Measurements from ENCODE around the gene TMEM42. TPM values are rescaled to one million over a fixed set of nuclear protein-coding genes. Genes with fewer than 3 reads are reported as not detected.

The TMEM42 gene
- total and polyA plus RNA-seq, 10 of the 15 experiments (the other 5 are each of a cell fraction or from before 2014, with no cell fraction given): 5.0 to 20.5 (median 12.2) TPM

DNA sequence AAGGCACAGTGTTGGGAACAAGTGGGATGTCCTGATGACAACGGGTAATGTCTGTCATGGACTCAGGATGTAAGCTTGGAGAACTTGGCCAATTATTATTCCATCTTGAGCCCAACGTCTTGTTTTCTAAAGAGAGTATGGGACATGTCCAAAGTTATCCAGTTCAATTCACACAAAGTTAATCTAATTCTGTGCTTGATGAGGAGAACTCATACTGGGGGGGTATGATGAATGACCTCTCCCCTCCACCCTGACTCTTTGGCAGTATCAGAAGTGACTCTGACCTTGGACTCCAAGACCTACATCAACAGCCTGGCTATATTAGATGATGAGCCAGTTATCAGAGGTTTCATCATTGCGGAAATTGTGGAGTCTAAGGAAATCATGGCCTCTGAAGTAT lies 49.0 kb downstream of the TMEM42 start:
- RAD21 ChIA-PET (ENCODE audit: unreplicated experiment): interaction anchor here (0.6 kb wide), 1 partner anchor 132 kb away, joined by 3 read pairs; no protein-coding TSS in a partner anchor
- in situ Hi-C loops (cut with MboI) (no loop called here), intact Hi-C loops (cut with micrococcal nuclease; ENCODE audit: unreplicated experiment) (no loop called here)
- CTCF ChIA-PET: interaction anchor here (0.6 kb wide), 1 partner anchor 205 kb away, joined by 4 read pairs; no protein-coding TSS in a partner anchor
- Histone ChIP-seq H4K20me1 (ENCODE audit: control insufficient read depth, insufficient read depth) (no peaks in the 10 kb centered on the region), H3K27ac (ENCODE audit: control insufficient read depth, insufficient read depth) (no peak overlapping the region), H3K9ac (ENCODE audit: control insufficient read depth, insufficient read depth, low read length) (no peak overlapping the region), H3K4me3 (no peak overlapping the region), H2AFZ (ENCODE audit: control insufficient read depth, low read depth, low read length) (no peak overlapping the region), H3K4me2 (ENCODE audit: control insufficient read depth, insufficient read depth) (no peak overlapping the region), H3K9me3 (replicated peaks; ENCODE audit: control insufficient read depth, insufficient read depth, low read length) (no peaks in the 10 kb centered on the region; the same call in 2 of the 3 replicates), H3K36me3 (ENCODE audit: control insufficient read depth in 2 of 2, insufficient read depth in 2 of 2, low read length in 1 of 2) (no peaks in the 10 kb centered on the region), H3K27me3 (replicated peaks in 1 of 2; ENCODE audit: control insufficient read depth in 2 of 2, insufficient read depth in 2 of 2, low read length in 1 of 2) (no peaks in the 10 kb centered on the region; a peak in 1 of 4 replicates), H3K79me2 (ENCODE audit: control insufficient read depth, insufficient read depth, low read length) (no peaks in the 10 kb centered on the region), H3K4me1 (ENCODE audit: control insufficient read depth, insufficient read depth, low read length) (no peaks in the 10 kb centered on the region)
- SMC1A ChIA-PET (ENCODE audit: uncharacterized antibody, unreplicated experiment): no interaction called here
- no TSS peak for BruUV-seq (replicated peaks)
- TF ChIP-seq POLR2A (IDR thresholded peaks at IDR 0.05; ENCODE audit: low read depth, low read length) (no peak), FOXK2 (IDR thresholded peaks at IDR 0.05) (no peak)
- TF ChIP-seq, protein P1, sequence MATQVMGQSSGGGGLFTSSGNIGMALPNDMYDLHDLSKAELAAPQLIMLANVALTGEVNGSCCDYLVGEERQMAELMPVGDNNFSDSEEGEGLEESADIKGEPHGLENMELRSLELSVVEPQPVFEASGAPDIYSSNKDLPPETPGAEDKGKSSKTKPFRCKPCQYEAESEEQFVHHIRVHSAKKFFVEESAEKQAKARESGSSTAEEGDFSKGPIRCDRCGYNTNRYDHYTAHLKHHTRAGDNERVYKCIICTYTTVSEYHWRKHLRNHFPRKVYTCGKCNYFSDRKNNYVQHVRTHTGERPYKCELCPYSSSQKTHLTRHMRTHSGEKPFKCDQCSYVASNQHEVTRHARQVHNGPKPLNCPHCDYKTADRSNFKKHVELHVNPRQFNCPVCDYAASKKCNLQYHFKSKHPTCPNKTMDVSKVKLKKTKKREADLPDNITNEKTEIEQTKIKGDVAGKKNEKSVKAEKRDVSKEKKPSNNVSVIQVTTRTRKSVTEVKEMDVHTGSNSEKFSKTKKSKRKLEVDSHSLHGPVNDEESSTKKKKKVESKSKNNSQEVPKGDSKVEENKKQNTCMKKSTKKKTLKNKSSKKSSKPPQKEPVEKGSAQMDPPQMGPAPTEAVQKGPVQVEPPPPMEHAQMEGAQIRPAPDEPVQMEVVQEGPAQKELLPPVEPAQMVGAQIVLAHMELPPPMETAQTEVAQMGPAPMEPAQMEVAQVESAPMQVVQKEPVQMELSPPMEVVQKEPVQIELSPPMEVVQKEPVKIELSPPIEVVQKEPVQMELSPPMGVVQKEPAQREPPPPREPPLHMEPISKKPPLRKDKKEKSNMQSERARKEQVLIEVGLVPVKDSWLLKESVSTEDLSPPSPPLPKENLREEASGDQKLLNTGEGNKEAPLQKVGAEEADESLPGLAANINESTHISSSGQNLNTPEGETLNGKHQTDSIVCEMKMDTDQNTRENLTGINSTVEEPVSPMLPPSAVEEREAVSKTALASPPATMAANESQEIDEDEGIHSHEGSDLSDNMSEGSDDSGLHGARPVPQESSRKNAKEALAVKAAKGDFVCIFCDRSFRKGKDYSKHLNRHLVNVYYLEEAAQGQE (IDR thresholded peaks at IDR 0.05; ENCODE audit: low read depth, low read length): no peak
- 48% methylated on average over 3 of the region's 3 CpGs for WGBS (ENCODE audit: insufficient coverage, insufficient replicate concordance, low lambda C conversion rate, missing lambda C conversion rate)
- no peak for FAIRE-seq
- no peak for DNase-seq (ENCODE audit: low read depth, low spot score)
- ATAC-seq: no peak
- POLR2A ChIA-PET: no interaction called here

All from GM12878 (cell line).